H1 (cell line): Measurements from ENCODE around the gene LMTK2. TPM values are rescaled to one million over a fixed set of nuclear protein-coding genes. Genes with fewer than 3 reads are reported as not detected.

ENCODE experiments used
- CTCF ChIA-PET: fragments of 300-600 bp; sonication (Branson Sonifier 250); formaldehyde crosslinking; loops from one replicate; lab custom pipeline; 2021; ENCODE audit not compliant: partially characterized antibody; lab: Charles Lee
- POLR2A ChIA-PET: fragments of 300-600 bp; sonication (Branson Sonifier 250); formaldehyde crosslinking; loops from one replicate; lab custom pipeline; 2021; ENCODE audit warnings: inconsistent platforms; ENCODE audit not compliant: partially characterized antibody; lab: Charles Lee
- DNase-seq, 2 experiments: peaks; one replicate each; pipeline versions ENCODE4 v3.0.0 to v3.0.0-alpha.2; 2010 to 2022; ENCODE audit warnings: low spot score in 2 of 2, low read depth in 1 of 2, mixed read lengths in 1 of 2
- FAIRE-seq: peaks from 2 replicates; lab custom pipeline; 2011; peaks lifted over from hg19 to GRCh38; lab: Jason Lieb, UNC
- H2AFZ ChIP-seq: 2 replicates; pipeline ENCODE4 v1.8.1; 2012; ENCODE audit warnings: low read length, inconsistent platforms
- H2AK5ac ChIP-seq: 2 replicates; pipeline ENCODE4 v1.6.1; 2013; ENCODE audit warnings: low read depth, low read length
- H2BK120ac ChIP-seq: replicated peaks from 2 replicates; pipeline ENCODE3; 2013; ENCODE audit warnings: low read depth, low read length, inconsistent platforms
- H2BK12ac ChIP-seq: 2 replicates; pipeline ENCODE4 v1.6.1; 2013; ENCODE audit warnings: low read depth, low read length
- H2BK15ac ChIP-seq: 2 replicates; pipeline ENCODE4 v1.6.1; 2013; ENCODE audit warnings: low read length
- H2BK20ac ChIP-seq: 2 replicates; pipeline ENCODE4 v1.6.1; 2013; ENCODE audit warnings: low read length
- H2BK5ac ChIP-seq: 2 replicates; pipeline ENCODE4 v1.6.1; 2013; ENCODE audit warnings: low read depth, low read length
- H3K14ac ChIP-seq: 2 replicates; pipeline ENCODE4 v1.6.1; 2013; ENCODE audit warnings: inconsistent platforms; ENCODE audit not compliant: insufficient read length
- H3K18ac ChIP-seq: 2 replicates; pipeline ENCODE4 v1.6.1; 2013; ENCODE audit warnings: low read length; ENCODE audit errors: extremely low read depth
- H3K23ac ChIP-seq: 2 replicates; pipeline ENCODE4 v1.6.1; 2013; ENCODE audit warnings: inconsistent platforms; ENCODE audit not compliant: insufficient read length
- H3K23me2 ChIP-seq: 2 replicates; pipeline ENCODE4 v1.6.1; 2013; ENCODE audit warnings: low read depth, low read length
- H3K27ac ChIP-seq: 2 replicates; pipeline ENCODE4 v1.6.1; 2011; ENCODE audit warnings: low read depth, low read length, inconsistent platforms
- H3K27me3 ChIP-seq, 4 experiments: replicated peaks in 1 of 4; 1 replicate in 1 of 4; 2 replicates in 3 of 4; pipeline versions ENCODE4 v1.6.1 to v1.8.1; 2011 to 2013; ENCODE audit warnings: low read length in 3 of 4, mild to moderate bottlenecking in 3 of 4, inconsistent platforms in 2 of 4, mixed read lengths in 2 of 4, moderate library complexity in 1 of 4; ENCODE audit not compliant: control insufficient read depth in 3 of 4, insufficient read depth in 3 of 4; ENCODE audit errors: extremely low read depth in 1 of 4
- H3K36me3 ChIP-seq, 4 experiments: 2 replicates each; pipeline versions ENCODE4 v1.6.1 to v1.8.1; 2011 to 2013; ENCODE audit warnings: mild to moderate bottlenecking in 4 of 4, low read length in 3 of 4, moderate library complexity in 2 of 4, control low read depth in 1 of 4, inconsistent platforms in 1 of 4; ENCODE audit not compliant: insufficient read depth in 4 of 4, control insufficient read depth in 2 of 4
- H3K4ac ChIP-seq: replicated peaks from 2 replicates; pipeline ENCODE3; 2013; ENCODE audit warnings: low read length, low read depth, mixed read lengths, inconsistent platforms; ENCODE audit not compliant: insufficient read length
- H3K4me1 ChIP-seq, 4 experiments: replicated peaks in 1 of 4; 1 replicate in 1 of 4; 2 replicates in 3 of 4; pipeline versions ENCODE4 v1.6.1 to v1.8.1; 2011 to 2013; ENCODE audit warnings: low read length in 3 of 4, inconsistent platforms in 2 of 4, mixed read lengths in 1 of 4; ENCODE audit not compliant: insufficient read depth in 4 of 4, control insufficient read depth in 3 of 4
- H3K4me2 ChIP-seq, 2 experiments: 2 replicates each; pipeline versions ENCODE4 v1.6.1 to v1.8.1; 2011 to 2013; ENCODE audit warnings: low read depth in 2 of 2, low read length in 2 of 2, control low read depth in 1 of 2, inconsistent platforms in 1 of 2, mild to moderate bottlenecking in 1 of 2; ENCODE audit not compliant: insufficient read depth in 1 of 2
- H3K4me3 ChIP-seq, 4 experiments: fragments of 200-600, 300-600 bp in 1 of 4; sonication (generic), shearing (Covaris generic), sonication (Bioruptor Twin) in 1 of 4; 2 replicates each; pipeline versions ENCODE4 v1.5.1 to v1.8.1; 2011 to 2016; ENCODE audit warnings: low read length in 4 of 4, low read depth in 3 of 4, control low read depth in 2 of 4, inconsistent platforms in 2 of 4, mild to moderate bottlenecking in 2 of 4, mixed read lengths in 1 of 4, moderate library complexity in 1 of 4; ENCODE audit not compliant: insufficient read depth in 2 of 4; ENCODE audit errors: extremely low read depth in 1 of 4
- H3K56ac ChIP-seq: replicated peaks from 2 replicates; pipeline ENCODE3; 2013; ENCODE audit warnings: low read depth, mild to moderate bottlenecking, mixed read lengths, low read length, inconsistent platforms; ENCODE audit not compliant: insufficient read length
- H3K79me1 ChIP-seq: 2 replicates; pipeline ENCODE4 v1.6.1; 2013; ENCODE audit warnings: low read depth, low read length, control low read depth
- H3K79me2 ChIP-seq, 2 experiments: 2 replicates each; pipeline versions ENCODE4 v1.6.1 to v1.8.1; 2012 to 2013; ENCODE audit warnings: low read length in 2 of 2, mild to moderate bottlenecking in 2 of 2, inconsistent platforms in 1 of 2; ENCODE audit not compliant: insufficient read depth in 2 of 2, control insufficient read depth in 1 of 2
- H3K9ac ChIP-seq, 4 experiments: replicated peaks in 1 of 4; 1 replicate in 1 of 4; 2 replicates in 3 of 4; pipeline versions ENCODE4 v1.6.1 to v1.8.1; 2011 to 2013; ENCODE audit warnings: low read depth in 3 of 4, low read length in 3 of 4, control low read depth in 2 of 4, mild to moderate bottlenecking in 2 of 4, moderate library complexity in 2 of 4, inconsistent platforms in 1 of 4; ENCODE audit errors: extremely low read depth in 1 of 4
- H3K9me3 ChIP-seq, 2 experiments: 2 replicates each; pipeline versions ENCODE4 v1.6.1 to v1.8.1; 2012 to 2013; ENCODE audit warnings: mild to moderate bottlenecking in 2 of 2, moderate library complexity in 2 of 2, control low read depth in 1 of 2, inconsistent platforms in 1 of 2, low read depth in 1 of 2, low read length in 1 of 2, mixed read lengths in 1 of 2; ENCODE audit not compliant: insufficient read depth in 2 of 2
- H4K20me1 ChIP-seq, 2 experiments: replicated peaks in 1 of 2; 2 replicates each; pipeline versions ENCODE3 to v1.8.1; 2011 to 2013; ENCODE audit warnings: inconsistent platforms in 2 of 2, low read length in 2 of 2, mild to moderate bottlenecking in 1 of 2; ENCODE audit not compliant: insufficient read depth in 2 of 2, control insufficient read depth in 1 of 2
- H4K5ac ChIP-seq: 2 replicates; pipeline ENCODE4 v1.6.1; 2013; ENCODE audit warnings: low read length, low read depth, mixed read lengths, inconsistent platforms; ENCODE audit not compliant: insufficient read length
- H4K8ac ChIP-seq: 2 replicates; pipeline ENCODE4 v1.8.0; 2013; ENCODE audit warnings: mild to moderate bottlenecking, moderate library complexity, low read length, inconsistent platforms; ENCODE audit not compliant: insufficient read depth; ENCODE audit errors: extremely low read depth
- H4K91ac ChIP-seq: replicated peaks from 2 replicates; pipeline ENCODE3; 2013; ENCODE audit warnings: low read length, mixed read lengths, inconsistent platforms; ENCODE audit not compliant: insufficient read length
- CHD1 ChIP-seq: IDR thresholded peaks from 2 replicates; pipeline ENCODE4 v1.6.1; 2012; ENCODE audit warnings: low read depth, low read length, improper control_type of control experiment
- CTBP2 ChIP-seq: IDR thresholded peaks from 2 replicates; pipeline ENCODE4 v1.7.0; 2011; ENCODE audit warnings: borderline replicate concordance, mild to moderate bottlenecking, moderate library complexity, mixed read lengths, low read length; ENCODE audit not compliant: insufficient read depth, insufficient read length
- JUN ChIP-seq: IDR thresholded peaks from 2 replicates; pipeline ENCODE4 v1.6.1; 2011; ENCODE audit warnings: low read depth, mild to moderate bottlenecking, improper control_type of control experiment, low read length
- POU5F1 ChIP-seq: IDR thresholded peaks from 2 replicates; pipeline ENCODE4 v1.6.1; 2011; ENCODE audit warnings: low read depth, mild to moderate bottlenecking, low read length, moderate library complexity
- RFX5 ChIP-seq: IDR thresholded peaks from 2 replicates; pipeline ENCODE4 v1.6.1; 2011; ENCODE audit warnings: low read depth, low read length, improper control_type of control experiment, borderline replicate concordance
- RNF2 ChIP-seq: fragments of 200-900, 300-1000 bp; sonication (generic); IDR thresholded peaks from 2 replicates; pipeline ENCODE4 v1.7.1; 2016; ENCODE audit warnings: borderline replicate concordance, low read depth, mild to moderate bottlenecking, antibody characterized with exemption, low read length; ENCODE audit not compliant: poor library complexity, severe bottlenecking; ENCODE audit errors: missing control alignments
- RXRA ChIP-seq: IDR thresholded peaks from 2 replicates; pipeline ENCODE4 v1.6.1; 2011; ENCODE audit warnings: low read depth, mild to moderate bottlenecking, low read length, moderate library complexity; ENCODE audit not compliant: insufficient read depth
- SIN3A ChIP-seq, 2 experiments: IDR thresholded peaks in 1 of 2; conservative IDR thresholded peaks in 1 of 2; 2 replicates each; pipeline ENCODE4 v1.6.1; 2011 to 2012; ENCODE audit warnings: low read length in 2 of 2, improper control_type of control experiment in 1 of 2, low read depth in 1 of 2, mild to moderate bottlenecking in 1 of 2
- SP1 ChIP-seq: IDR thresholded peaks from 2 replicates; pipeline ENCODE4 v1.6.1; 2011; ENCODE audit warnings: low read depth, low read length
- SUZ12 ChIP-seq: fragments of 200-600 bp; sonication (generic); IDR thresholded peaks from 2 replicates; pipeline ENCODE4 v1.6.1; 2012; ENCODE audit warnings: mild to moderate bottlenecking, inconsistent platforms, low read length, moderate library complexity, mixed read lengths
- WGBS, 2 experiments: shearing (Covaris generic) in 1 of 2; methylation state at CpG; one replicate each; pipeline versions ENCODE4 v1.1.6 to v1.1.7; 2013 to 2015; ENCODE audit warnings: low lambda C conversion rate in 2 of 2, mixed read lengths in 2 of 2, inconsistent platforms in 1 of 2, low coverage in 1 of 2, missing lambda C conversion rate in 1 of 2; ENCODE audit not compliant: insufficient replicate concordance in 2 of 2, insufficient coverage in 1 of 2, insufficient read length in 1 of 2; ENCODE audit errors: extremely low coverage in 1 of 2, missing lambda C conversion rate in 1 of 2; 5-methylcytosine and 5-hydroxymethylcytosine counted together
- polyA plus RNA-seq, 7 experiments: library from polyadenylated mRNA; depleted of rRNA in 3 of 7; stranded (reverse) in 5 of 7; unstranded in 2 of 7; fragments of >200 nt in 5 of 7; fragments of 200-250 nt in 2 of 7; gene quantifications; 1 replicate in 5 of 7; 2 replicates in 1 of 7; 4 replicates in 1 of 7; pipeline versions ENCODE4 v1.2.1 to v1.2.3, GENCODE V29; 2011 to 2013; ENCODE audit warnings: missing spikeins in 2 of 7, mixed read lengths in 2 of 7
- total RNA-seq: library from RNA; stranded (reverse); fragmentation: NEBNext Ultra II Directional; extraction: Animal tissue kit (Norgen Biotek cat#: 25700); gene quantifications from 2 replicates; pipeline ENCODE4 v1.2.1, GENCODE V29; 2021
- TF ChIP-seq, protein P1 (sequence below): IDR thresholded peaks from 2 replicates; pipeline ENCODE4 v1.6.1; 2012; ENCODE audit warnings: inconsistent platforms

The LMTK2 gene
- total and polyA plus RNA-seq, 2 of the 8 experiments (the other 6 are each of a cell fraction or from before 2014, with no cell fraction given) = 9.7 to 30.7 TPM

DNA sequence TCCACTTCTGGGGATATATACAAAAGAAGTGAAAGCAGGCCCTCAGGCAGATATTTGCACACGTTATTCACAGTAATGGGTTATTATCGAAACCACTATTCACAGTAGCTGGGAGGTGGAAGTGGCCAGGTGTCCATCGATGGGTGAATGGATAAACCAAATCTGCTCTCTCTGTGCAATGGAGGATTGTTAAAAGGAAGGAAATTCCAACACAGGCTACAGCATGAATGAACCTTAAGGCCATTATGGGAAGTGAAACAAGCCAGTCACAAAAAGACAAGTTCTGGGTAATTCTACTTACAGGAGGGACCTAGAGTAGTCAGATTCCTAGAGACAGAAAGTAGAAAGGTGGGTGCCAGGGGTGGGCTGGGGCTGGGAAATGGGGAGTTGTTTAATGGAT is 56.1 kb downstream of the LMTK2 start:
- Histone ChIP-seq H2BK120ac (no peak overlapping the region), H2BK20ac (no peak overlapping the region), H2BK12ac (no peak overlapping the region), H4K20me1 (peaks cover 4 to 12% of the 10 kb centered on the region in 2 experiments), H3K79me1 (peaks cover 9% of the 10 kb centered on the region; the same call in 1 of the 2 replicates), H3K4ac (no peak overlapping the region), H3K56ac (no peak overlapping the region), H3K18ac (no peak overlapping the region), H3K4me3 (no peak overlapping the region), H2AFZ (no peak overlapping the region), H3K23ac (no peak overlapping the region), H4K91ac (no peak overlapping the region), H3K14ac (no peak overlapping the region), H3K36me3 (peaks cover 0 to 11% (median 6%) of the 10 kb centered on the region in 4 experiments; a peak in 5 of 8 replicates), H3K27me3 (no peaks in the 10 kb centered on the region), H3K79me2 (0 out of 4 replicates have a peak, but pooled peaks cover 3 to 4% of the 10 kb centered on the region in 2 experiments), H3K23me2 (no peaks in the 10 kb centered on the region), H2BK5ac (no peak overlapping the region), H3K4me1 (no peaks in the 10 kb centered on the region; a peak in 1 of 7 replicates), H3K27ac (no peak overlapping the region), H4K5ac (no peak overlapping the region), H3K9me3 (no peaks in the 10 kb centered on the region), H3K4me2 (no peak overlapping the region), H2AK5ac (no peak overlapping the region), H4K8ac (no peak overlapping the region), H3K9ac (no peak overlapping the region), H2BK15ac (no peak overlapping the region)
- ChIA-PET CTCF (interaction anchor here (0.8 to 15.9 kb wide), 7 partner anchors 16 to 144 kb away, joined by 3 to 476 read pairs (median 54); partner anchors contain the start of gene LMTK2), POLR2A (no interaction called here)
- WGBS, 2 experiments = 95% methylated on average over 3 of the region's 3 CpGs; no CpG with 5 or more reads in 1 of the 2 experiments
- FAIRE-seq = no peak
- TF ChIP-seq RXRA (no peak), SIN3A (conservative IDR thresholded peaks at IDR 0.05 in 1 of 2, IDR thresholded peaks at IDR 0.05 in 1 of 2; ENCODE audit: low read depth in 1 of 2, low read length in 2 of 2) (no peak), JUN (no peak), CHD1 (no peak), SP1 (no peak), CTBP2 (no peak), SUZ12 (no peak), POU5F1 (no peak), RFX5 (no peak), RNF2 (no peak)
- TF ChIP-seq, protein P1, sequence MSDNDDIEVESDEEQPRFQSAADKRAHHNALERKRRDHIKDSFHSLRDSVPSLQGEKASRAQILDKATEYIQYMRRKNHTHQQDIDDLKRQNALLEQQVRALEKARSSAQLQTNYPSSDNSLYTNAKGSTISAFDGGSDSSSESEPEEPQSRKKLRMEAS = no peak
- DNase-seq = no peak
